Loucy (cell line): Measurements from ENCODE around the gene DOK6.

Experiments used
- CTCF ChIP-seq: fragments of 200-600 bp; sonication (generic); conservative IDR thresholded peaks from 2 replicates; pipeline ENCODE4 v1.5.1; 2014; ENCODE audit warnings: mild to moderate bottlenecking, antibody characterized with exemption, low read length
- EZH2phosphoT487 ChIP-seq: fragments of 200-600 bp; IDR thresholded peaks from 2 replicates; pipeline ENCODE4 v1.6.1; 2018; ENCODE audit warnings: antibody characterized with exemption, mild to moderate bottlenecking, moderate library complexity, borderline replicate concordance

GRCh38 chr18:69720422-69720821, 319.7 kb downstream of the DOK6 start:
- TF ChIP-seq EZH2phosphoT487 (no peak), CTCF (no peak)
